Heart right ventricle (tissue), 16 donors: ENCODE data around the gene SERPINB8. TPM values are rescaled to one million over a fixed set of nuclear protein-coding genes. Genes with fewer than 3 reads are reported as not detected.

Experiments
- ATAC-seq, 8 donors: fragments of 200-7000 bp; cut with Tn5 transposase; one replicate each; pipeline ENCODE4 v1.9.1; 2020; ENCODE audit warnings: mild to moderate bottlenecking in 8 of 8, moderate library complexity in 8 of 8, moderate number of reproducible peaks in 1 of 8
- DNase-seq, 2 donors: peaks; one replicate each; pipeline ENCODE4 v3.0.0-alpha.2; 2020
- H3K27ac ChIP-seq, 10 donors: fragments of 200-600 bp; sonication (generic) in 2 of 10; one replicate each; pipeline versions ENCODE4 v1.5.0 to v1.8.0; 2020 to 2022; ENCODE audit warnings: mild to moderate bottlenecking in 3 of 10
- H3K27me3 ChIP-seq, 7 donors: fragments of 200-600 bp; one replicate each; pipeline ENCODE4 v1.8.0; 2021 to 2022; ENCODE audit warnings: mild to moderate bottlenecking in 2 of 7
- H3K36me3 ChIP-seq, 9 donors: fragments of 200-600 bp; sonication (generic) in 1 of 9; one replicate each; pipeline versions ENCODE4 v1.5.0 to v1.8.0; 2020 to 2022; ENCODE audit warnings: mild to moderate bottlenecking in 2 of 9
- H3K4me1 ChIP-seq, 9 donors: fragments of 200-600 bp; sonication (generic) in 1 of 9; one replicate each; pipeline versions ENCODE4 v1.5.0 to v1.8.0; 2020 to 2022; ENCODE audit warnings: mild to moderate bottlenecking in 4 of 9
- H3K4me3 ChIP-seq, 10 donors: fragments of 200-600 bp; sonication (generic) in 2 of 10; one replicate each; pipeline versions ENCODE4 v1.5.0 to v1.8.0; 2020 to 2022; ENCODE audit warnings: mild to moderate bottlenecking in 7 of 10, moderate library complexity in 2 of 10
- H3K9me3 ChIP-seq, 11 donors: fragments of 200-600 bp in 10 of 11; sonication (generic) in 2 of 11; one replicate each; pipeline versions ENCODE4 v1.5.0 to v1.8.0; 2013 to 2022; ENCODE audit warnings: mild to moderate bottlenecking in 2 of 11, control low read depth in 1 of 11, moderate library complexity in 1 of 11
- WGBS, 2 donors: extraction: QIAGEN DNeasy Blood & Tissue Kit; methylation state at CpG; one replicate each; pipeline ENCODE4 v1.1.7; 2013; ENCODE audit warnings: inconsistent platforms in 1 of 2; 5-methylcytosine and 5-hydroxymethylcytosine counted together
- intact Hi-C, 10 donors: fragments of 100-400 bp; cut with DNase I; formaldehyde crosslinking; loops; one replicate each; pipeline versions ENCODE4 v1.11.1 to v1.14.2; 2022
- polyA plus RNA-seq, 2 donors: library from polyadenylated mRNA; stranded (reverse); fragments of 200-250 nt; gene quantifications; one replicate each; pipeline ENCODE4 v1.2.3, GENCODE V29; 2013
- total RNA-seq, 10 donors: library from RNA; stranded (reverse); fragmentation: NEBNext Ultra II Directional in 3 of 10; extraction: Animal tissue kit (Norgen Biotek cat#: 25700) in 3 of 10; gene quantifications; one replicate each; pipeline versions ENCODE4 v1.2.1 to v1.2.4, GENCODE V29; 2021 to 2023
- TF ChIP-seq, protein P1 (sequence below), 9 donors: fragments of 200-600 bp; sonication (generic) in 2 of 9; IDR thresholded peaks; one replicate each; pipeline versions ENCODE4 v1.5.0 to v1.8.0; 2021 to 2022; ENCODE audit warnings: antibody characterized with exemption in 9 of 9, mild to moderate bottlenecking in 5 of 9, moderate library complexity in 1 of 9
- donor health status: Arrhythmogenic right ventricular cardiomyopathy.
- donor health status: ischemic (EF 13 %, LVEDD 7.1; RV severe dilation, severe dysfunction).
- donor health status: healthy with polysubstance abuse.
- donor health status: DM: no; HTN: yes; CAD: no.
- donor health status: DM: no; HTN: no; CAD: no.
- donor health status: ischemic (EF 25% LVEDD 6.9; RV normal size, moderate dysfunction).
- donor health status: ischemic (EF 25% LVEDD 5.7; RV mildly dilated, moderate dysfunction).
- donor health status: healthy.
- donor health status: DM: yes; HTN: yes; CAD: no.
- donor health status: Ischemic cardiomyopathy.
- donor health status: ischemic (EF 35%, LVEDD 5.7; RV mildly dilated, moderate dysfunction).
- donor health status: nonischemic (EF 11% LVEDD 7.7; RV severe dilation, severe dysfunction).
- donor health status: DM: yes; HTN: yes; CAD: no.
- donor health status: PGD.
- donor health status: ischemic (EF 29% LVEDD 5.4; RV normal size, mild dysfunction).
- donor health status: nonischemic (EF 23%, LVEDD 6.1; RV moderate dilation, normal function).

SERPINB8 gene
- total and polyA plus RNA-seq, 12 donors, result 0.81 to 10.9 (median 2.5) TPM

DNA sequence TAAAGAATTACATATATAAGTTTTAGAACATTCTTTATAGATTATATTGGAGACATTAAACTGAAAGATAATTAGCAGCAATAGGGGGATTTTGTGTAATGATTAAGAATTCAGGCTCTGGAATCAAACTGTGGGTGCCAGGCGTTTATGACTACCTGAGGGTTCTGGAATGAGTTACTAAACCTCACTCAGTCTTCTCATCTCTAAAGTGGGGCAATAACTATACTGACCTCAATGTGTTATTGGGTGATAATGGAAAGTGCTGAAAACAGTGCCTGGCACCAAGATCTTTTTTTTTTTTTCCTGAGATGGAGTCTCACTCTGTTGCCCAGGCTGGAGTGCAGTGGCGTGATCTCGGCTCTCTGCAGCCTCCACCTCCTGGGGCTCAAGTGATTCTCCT, 7.2 kb downstream of the SERPINB8 start:
- H3K27me3 ChIP-seq, result no peaks in the 10 kb centered on the region
- TF ChIP-seq, protein P1, sequence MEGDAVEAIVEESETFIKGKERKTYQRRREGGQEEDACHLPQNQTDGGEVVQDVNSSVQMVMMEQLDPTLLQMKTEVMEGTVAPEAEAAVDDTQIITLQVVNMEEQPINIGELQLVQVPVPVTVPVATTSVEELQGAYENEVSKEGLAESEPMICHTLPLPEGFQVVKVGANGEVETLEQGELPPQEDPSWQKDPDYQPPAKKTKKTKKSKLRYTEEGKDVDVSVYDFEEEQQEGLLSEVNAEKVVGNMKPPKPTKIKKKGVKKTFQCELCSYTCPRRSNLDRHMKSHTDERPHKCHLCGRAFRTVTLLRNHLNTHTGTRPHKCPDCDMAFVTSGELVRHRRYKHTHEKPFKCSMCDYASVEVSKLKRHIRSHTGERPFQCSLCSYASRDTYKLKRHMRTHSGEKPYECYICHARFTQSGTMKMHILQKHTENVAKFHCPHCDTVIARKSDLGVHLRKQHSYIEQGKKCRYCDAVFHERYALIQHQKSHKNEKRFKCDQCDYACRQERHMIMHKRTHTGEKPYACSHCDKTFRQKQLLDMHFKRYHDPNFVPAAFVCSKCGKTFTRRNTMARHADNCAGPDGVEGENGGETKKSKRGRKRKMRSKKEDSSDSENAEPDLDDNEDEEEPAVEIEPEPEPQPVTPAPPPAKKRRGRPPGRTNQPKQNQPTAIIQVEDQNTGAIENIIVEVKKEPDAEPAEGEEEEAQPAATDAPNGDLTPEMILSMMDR (IDR thresholded peaks at IDR 0.05), result no peak
- H3K9me3 ChIP-seq, result no peaks in the 10 kb centered on the region
- no peak for DNase-seq
- intact Hi-C loops, result loop anchor here in 2 of 10 donors (5.0 to 10.0 kb wide), 2 partner anchors 460 to 462 kb away; no protein-coding TSS in a partner anchor
- no peak overlapping the region for H3K4me3 ChIP-seq
- H3K27ac ChIP-seq, result no peak overlapping the region
- peaks cover 0 to 23% (median 0%) of the 10 kb centered on the region in 9 donors for H3K36me3 ChIP-seq
- WGBS, 2 donors, result 91 to 96% methylated on average over 3 of the region's 3 CpGs
- no peak for ATAC-seq
- H3K4me1 ChIP-seq, result peaks cover 0 to 56% (median 4%) of the 10 kb centered on the region in 9 donors

DNA sequence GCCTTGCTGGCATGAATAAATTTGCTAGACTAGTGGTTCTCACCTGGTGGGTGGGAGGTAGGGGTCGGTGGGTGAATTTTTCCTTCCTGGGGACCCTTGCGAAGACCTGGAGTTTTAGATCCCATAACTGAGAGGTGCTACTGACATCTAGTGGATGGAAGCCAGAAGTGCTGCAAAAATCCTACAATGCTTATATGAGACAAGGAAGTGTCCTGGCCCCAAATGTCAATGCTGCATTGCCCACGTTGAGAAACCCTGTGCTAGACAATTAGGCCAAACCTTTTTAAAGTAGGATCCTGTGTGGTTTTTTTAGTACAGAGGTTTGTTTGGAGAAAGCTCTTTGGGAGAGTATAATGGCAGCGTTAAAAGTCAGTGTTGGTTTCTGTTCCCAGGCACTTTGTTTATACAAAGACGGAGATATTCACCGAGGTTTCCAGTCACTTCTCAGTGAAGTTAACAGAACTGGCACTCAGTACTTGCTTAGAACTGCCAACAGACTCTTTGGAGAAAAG, 9.6 kb downstream of the SERPINB8 start:
- Histone ChIP-seq H3K27ac (peak overlapping the region in 4 of 10 donors; percentile 25 to 56 (median 44)), H3K9me3 (no peaks in the 10 kb centered on the region), H3K27me3 (no peaks in the 10 kb centered on the region), H3K36me3 (peaks cover 0 to 47% (median 0%) of the 10 kb centered on the region in 9 donors), H3K4me3 (peak overlapping the region in 6 of 10 donors; percentile 16 to 42 (median 32)), H3K4me1 (peaks cover 0 to 51% (median 4%) of the 10 kb centered on the region in 9 donors)
- DNase-seq (peak in 1 of 2 donors; percentile 50), ATAC-seq (peak in 7 of 8 donors; percentile 74 to 85 (median 82))
- intact Hi-C loops, result loop anchor here in 2 of 10 donors (5.0 to 10.0 kb wide), 2 partner anchors 462 to 465 kb away; no protein-coding TSS in a partner anchor
- TF ChIP-seq, protein P1 (IDR thresholded peaks at IDR 0.05), result peak; percentile 59 to 92 (median 87)
- WGBS, 2 donors, result 15% methylated on average over 6 of the region's 6 CpGs

DNA sequence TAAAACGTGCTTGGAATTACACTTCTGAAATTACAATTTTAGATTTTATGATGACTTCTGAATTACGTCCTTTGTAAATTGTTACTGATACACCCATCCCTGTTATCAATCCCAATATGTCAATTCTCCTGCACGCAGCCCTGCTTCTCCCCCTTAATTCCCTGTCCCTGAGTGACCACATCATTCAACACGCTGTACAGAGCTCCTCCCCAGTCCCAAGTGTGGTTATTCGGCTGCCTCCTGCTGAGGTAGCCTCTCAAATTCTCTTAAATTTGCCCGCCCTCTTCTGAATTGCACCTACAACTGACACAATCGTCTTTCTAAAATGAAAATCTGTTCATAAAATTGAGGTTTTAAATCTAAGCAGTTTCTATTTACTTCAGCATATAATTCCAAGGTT, 10.1 kb downstream of the SERPINB8 start:
- 64 to 73% methylated on average over 7 of the region's 7 CpGs for WGBS, 2 donors
- intact Hi-C loops, result no loop called here
- Histone ChIP-seq H3K9me3 (no peaks in the 10 kb centered on the region), H3K4me1 (peaks cover 0 to 46% (median 4%) of the 10 kb centered on the region in 9 donors), H3K27ac (peak overlapping the region in 4 of 10 donors; percentile 25 to 56 (median 44)), H3K36me3 (peaks cover 0 to 53% (median 0%) of the 10 kb centered on the region in 9 donors), H3K4me3 (peak overlapping the region in 5 of 10 donors; percentile 20 to 42 (median 33)), H3K27me3 (no peaks in the 10 kb centered on the region)
- TF ChIP-seq, protein P1 (IDR thresholded peaks at IDR 0.05), result no peak
- DNase-seq (no peak), ATAC-seq (peak in 1 of 8 donors; percentile 33)

DNA sequence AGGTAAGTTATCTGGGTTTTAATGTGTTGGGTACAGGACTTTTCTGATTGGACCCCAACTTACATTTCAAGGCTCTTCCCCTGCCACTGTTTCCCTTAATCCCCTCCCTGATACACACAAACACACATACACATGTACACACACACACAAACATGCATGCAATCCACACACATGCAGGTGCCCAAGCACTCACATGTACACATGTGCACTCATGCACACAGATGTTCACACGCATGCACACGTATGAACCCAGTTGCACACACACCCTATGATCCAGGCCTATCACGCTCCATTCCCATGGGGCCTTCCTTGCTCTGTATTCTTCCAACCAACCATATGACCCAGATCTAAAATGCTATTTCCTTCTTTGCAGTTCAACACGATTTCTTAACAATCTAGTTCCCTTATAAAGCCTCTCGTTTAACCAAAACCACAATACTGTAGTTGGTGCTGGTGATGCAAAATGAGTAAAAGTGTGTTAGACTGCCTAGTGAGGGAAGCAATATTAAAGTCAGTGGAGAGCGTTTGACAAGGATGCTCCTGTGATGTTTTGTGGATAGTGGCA, 11.1 kb downstream of the SERPINB8 start:
- WGBS, 2 donors, result 79 to 86% methylated on average over 6 of the region's 6 CpGs
- Histone ChIP-seq H3K27ac (peak overlapping the region in 1 of 10 donors; percentile 1), H3K27me3 (no peaks in the 10 kb centered on the region), H3K4me3 (no peak overlapping the region), H3K9me3 (no peaks in the 10 kb centered on the region), H3K36me3 (peaks cover 0 to 62% (median 0%) of the 10 kb centered on the region in 9 donors), H3K4me1 (peaks cover 0 to 40% (median 4%) of the 10 kb centered on the region in 9 donors)
- DNase-seq (no peak), ATAC-seq (no peak)
- intact Hi-C loops, result no loop called here
- TF ChIP-seq, protein P1 (IDR thresholded peaks at IDR 0.05), result no peak
